SJSA1 (cell line): ENCODE measurements around the gene LY6G5B. TPM values are rescaled to one million over a fixed set of nuclear protein-coding genes. Genes with fewer than 3 reads are reported as not detected.

Source experiments
- DNase-seq, 2 experiments: peaks; one replicate each; pipeline ENCODE4 v3.0.0-alpha.2; 2015 to 2020; ENCODE audit warnings: low spot score in 2 of 2, low read depth in 1 of 2
- H3K27ac ChIP-seq: fragments of 250-450 bp; sonication (Bioruptor Pico); 2 replicates; pipeline ENCODE4 v1.5.1; 2020; ENCODE audit warnings: mild to moderate bottlenecking, moderate library complexity
- H3K27me3 ChIP-seq: fragments of 250-450 bp; sonication (Bioruptor Pico); replicated peaks from 2 replicates; pipeline ENCODE4 v1.5.1; 2020; ENCODE audit warnings: mild to moderate bottlenecking, moderate library complexity
- H3K36me3 ChIP-seq: fragments of 250-450 bp; sonication (Bioruptor Pico); 2 replicates; pipeline ENCODE4 v1.5.1; 2020; ENCODE audit warnings: mild to moderate bottlenecking
- H3K4me1 ChIP-seq: fragments of 250-450 bp; sonication (Bioruptor Pico); replicated peaks from 2 replicates; pipeline ENCODE4 v1.6.1; 2021; ENCODE audit warnings: mild to moderate bottlenecking
- H3K4me3 ChIP-seq: fragments of 250-450 bp; sonication (Bioruptor Pico); 2 replicates; pipeline ENCODE4 v1.5.1; 2020; ENCODE audit warnings: mild to moderate bottlenecking
- H3K9me3 ChIP-seq: fragments of 250-450 bp; sonication (Bioruptor Pico); replicated peaks from 2 replicates; pipeline ENCODE4 v1.5.1; 2020; ENCODE audit warnings: mild to moderate bottlenecking
- total RNA-seq: library from RNA; depleted of rRNA; stranded (reverse); fragments of >200 nt; shearing (Covaris generic); gene quantifications from 2 replicates; pipeline ENCODE4 v1.2.3, GENCODE V29; 2014

LY6G5B gene
- total RNA-seq, 1 experiment from 2014 or later, result 1.6 TPM

DNA sequence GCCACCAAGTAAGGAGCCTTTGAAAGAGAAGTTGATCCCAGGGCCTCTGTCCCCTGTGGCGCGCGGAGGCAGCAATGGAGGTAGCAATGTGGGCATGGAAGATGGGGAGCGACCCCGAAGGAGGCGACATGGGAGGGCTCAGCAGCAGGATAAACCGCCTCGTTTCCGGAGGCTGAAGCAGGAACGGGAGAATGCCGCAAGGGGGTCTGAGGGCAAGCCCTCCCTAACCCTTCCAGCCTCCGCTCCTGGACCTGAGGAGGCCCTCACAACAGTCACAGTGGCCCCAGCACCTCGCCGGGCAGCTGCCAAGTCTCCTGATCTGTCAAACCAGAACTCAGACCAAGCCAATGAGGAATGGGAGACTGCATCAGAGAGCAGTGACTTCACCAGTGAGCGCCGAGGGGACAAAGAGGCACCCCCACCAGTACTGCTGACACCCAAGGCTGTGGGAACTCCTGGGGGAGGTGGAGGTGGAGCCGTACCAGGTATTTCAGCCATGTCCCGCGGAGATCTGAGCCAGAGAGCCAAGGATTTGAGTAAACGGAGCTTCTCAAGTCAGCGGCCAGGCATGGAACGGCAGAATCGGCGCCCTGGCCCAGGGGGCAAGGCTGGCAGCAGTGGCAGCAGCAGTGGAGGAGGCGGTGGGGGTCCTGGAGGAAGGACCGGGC lies 37.4 kb upstream of the LY6G5B start:
- no peak for DNase-seq
- no peaks in the 10 kb centered on the region for H3K27me3 ChIP-seq
- H3K36me3 ChIP-seq, result peaks cover 98% of the 10 kb centered on the region
- no peaks in the 10 kb centered on the region for H3K9me3 ChIP-seq
- H3K27ac ChIP-seq, result no peak overlapping the region
- H3K4me1 ChIP-seq, result no peaks in the 10 kb centered on the region
- H3K4me3 ChIP-seq, result no peak overlapping the region

DNA sequence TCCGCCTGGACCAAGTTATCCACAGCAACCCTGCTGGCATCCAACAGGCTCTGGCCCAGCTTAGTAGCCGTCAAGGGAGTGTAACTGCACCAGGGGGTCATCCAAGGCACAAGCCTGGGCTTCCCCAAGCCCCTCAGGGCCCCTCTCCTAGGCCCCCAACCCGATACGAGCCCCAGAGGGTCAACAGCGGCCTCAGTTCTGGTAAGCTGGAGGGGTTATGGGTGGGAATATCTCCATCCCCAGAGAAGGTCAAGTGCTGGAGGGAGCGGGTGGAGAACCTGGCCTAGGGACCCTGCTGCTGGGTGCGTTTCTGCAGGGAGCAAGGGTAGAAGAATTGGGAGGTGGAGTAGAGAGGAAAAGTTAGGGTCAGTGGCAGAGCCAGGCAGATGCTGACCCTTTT lies 36.3 kb upstream of the LY6G5B start:
- Histone ChIP-seq H3K4me1 (no peaks in the 10 kb centered on the region), H3K4me3 (no peak overlapping the region), H3K27ac (no peak overlapping the region), H3K27me3 (no peaks in the 10 kb centered on the region), H3K36me3 (peaks cover 97% of the 10 kb centered on the region), H3K9me3 (no peaks in the 10 kb centered on the region)
- DNase-seq, result no peak

DNA sequence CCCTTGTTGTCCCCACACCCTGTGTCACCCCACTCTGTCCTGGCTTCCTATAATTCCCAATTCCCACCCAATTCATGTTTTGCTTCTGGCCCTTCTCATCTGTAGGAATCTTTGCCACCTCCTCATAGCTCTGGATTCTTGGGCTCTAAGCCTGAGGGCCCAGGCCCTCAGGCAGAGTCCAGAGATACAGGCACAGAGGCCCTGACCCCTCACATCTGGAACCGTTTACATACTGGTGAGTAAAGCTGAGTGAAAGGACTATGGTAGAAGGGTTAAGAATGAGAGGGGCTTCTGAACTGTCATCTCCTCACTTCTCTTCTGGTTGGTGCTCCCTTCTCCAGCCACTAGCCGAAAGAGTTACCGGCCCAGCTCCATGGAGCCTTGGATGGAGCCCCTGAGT lies 35.6 kb upstream of the LY6G5B start:
- Histone ChIP-seq H3K36me3 (peaks cover 97% of the 10 kb centered on the region), H3K27ac (no peak overlapping the region), H3K9me3 (no peaks in the 10 kb centered on the region), H3K27me3 (no peaks in the 10 kb centered on the region), H3K4me1 (no peaks in the 10 kb centered on the region), H3K4me3 (no peak overlapping the region)
- no peak for DNase-seq

DNA sequence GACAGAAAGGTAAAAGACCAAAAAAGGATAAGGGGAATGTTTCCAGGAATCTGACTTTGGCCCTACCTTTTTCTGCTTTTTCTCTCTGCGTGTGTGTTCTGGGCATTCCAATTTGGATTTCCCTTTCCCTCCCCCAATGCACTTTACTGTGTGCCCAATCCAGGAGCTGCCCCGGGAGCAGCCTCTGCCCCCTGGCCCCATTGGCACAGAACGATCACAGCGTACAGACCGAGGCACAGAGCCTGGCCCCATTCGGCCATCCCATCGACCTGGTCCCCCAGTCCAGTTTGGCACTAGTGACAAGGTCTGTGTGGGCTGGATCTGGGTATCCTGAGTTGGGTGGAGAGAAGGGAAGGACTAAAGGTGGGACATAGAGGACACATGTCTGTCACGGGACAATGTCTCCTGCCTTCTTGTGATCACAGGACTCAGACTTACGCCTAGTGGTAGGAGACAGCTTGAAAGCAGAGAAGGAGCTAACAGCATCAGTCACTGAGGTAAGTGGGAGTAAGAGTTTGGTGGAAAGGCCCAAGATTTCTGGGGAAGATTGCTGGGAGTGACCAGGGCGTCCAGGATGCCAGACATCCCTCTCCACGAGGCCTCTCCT lies 34.7 kb upstream of the LY6G5B start:
- H3K4me1 ChIP-seq, result peaks cover 8% of the 10 kb centered on the region; the same call in 1 of the 2 replicates

DNA sequence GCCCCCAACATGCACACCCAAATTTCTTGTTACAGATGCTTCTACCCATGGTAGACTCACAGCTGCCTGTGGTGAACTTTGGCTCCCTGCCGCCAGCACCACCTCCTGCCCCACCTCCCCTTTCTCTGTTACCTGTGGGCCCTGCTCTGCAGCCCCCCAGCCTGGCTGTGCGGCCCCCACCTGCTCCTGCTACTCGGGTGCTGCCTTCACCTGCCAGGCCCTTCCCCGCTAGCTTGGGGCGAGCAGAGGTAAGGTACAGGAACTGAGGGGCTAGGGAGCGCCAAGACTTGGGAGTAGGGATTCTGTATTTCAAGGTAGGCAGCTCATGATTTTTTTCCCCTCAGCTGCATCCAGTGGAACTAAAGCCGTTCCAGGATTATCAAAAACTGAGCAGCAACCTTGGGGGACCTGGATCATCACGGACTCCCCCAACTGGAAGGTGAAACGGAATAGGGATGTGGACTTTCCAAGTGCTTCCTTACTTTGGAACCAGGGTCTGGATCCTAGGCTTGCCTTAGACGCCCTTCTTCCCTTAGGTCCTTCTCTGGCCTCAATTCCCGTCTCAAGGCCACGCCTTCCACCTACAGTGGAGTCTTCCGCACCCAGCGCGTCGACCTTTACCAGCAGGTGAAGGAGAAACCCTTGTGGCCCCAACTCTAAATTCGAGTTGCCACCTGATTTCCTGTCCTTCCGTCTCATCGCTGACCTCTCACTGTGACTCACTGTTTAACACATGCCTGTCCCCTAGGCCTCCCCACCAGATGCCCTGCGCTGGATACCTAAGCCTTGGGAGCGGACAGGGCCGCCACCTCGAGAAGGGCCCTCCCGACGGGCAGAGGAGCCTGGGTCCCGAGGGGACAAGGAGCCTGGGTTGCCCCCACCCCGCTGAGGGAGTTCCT lies 32.8 kb upstream of the LY6G5B start:
- Histone ChIP-seq H3K27ac (no peak overlapping the region), H3K36me3 (peaks cover 98% of the 10 kb centered on the region), H3K9me3 (no peaks in the 10 kb centered on the region), H3K27me3 (no peaks in the 10 kb centered on the region), H3K4me1 (peaks cover 8% of the 10 kb centered on the region; the same call in 1 of the 2 replicates), H3K4me3 (no peak overlapping the region)
- no peak for DNase-seq

More for the DNA sequence above, 34.7 kb upstream of the LY6G5B start:
- no peak overlapping the region for H3K4me3 ChIP-seq
- H3K9me3 ChIP-seq, result no peaks in the 10 kb centered on the region
- peaks cover 98% of the 10 kb centered on the region for H3K36me3 ChIP-seq
- H3K27ac ChIP-seq, result no peak overlapping the region
- no peak for DNase-seq
- no peaks in the 10 kb centered on the region for H3K27me3 ChIP-seq

DNA sequence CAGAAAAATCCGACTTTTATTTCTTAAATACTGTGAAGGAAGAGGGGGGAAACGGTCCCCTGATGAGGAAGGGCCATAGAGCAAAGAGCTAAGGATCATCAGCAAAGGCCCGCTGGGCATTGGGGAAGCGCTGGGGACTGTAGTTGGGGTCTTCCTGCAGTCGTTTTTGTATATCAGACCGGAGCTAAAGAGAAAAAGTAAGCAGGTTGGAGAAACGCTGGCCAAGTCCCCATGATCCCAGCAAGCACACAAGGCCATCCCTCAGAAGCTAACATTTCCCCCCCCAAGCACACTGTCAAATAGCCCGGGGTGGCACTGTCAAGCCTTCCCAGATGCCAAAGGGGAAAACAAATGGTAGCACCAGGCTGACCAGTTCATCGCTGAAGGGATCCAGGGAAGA lies 30.7 kb upstream of the LY6G5B start:
- Histone ChIP-seq H3K4me3 (no peak overlapping the region), H3K9me3 (no peaks in the 10 kb centered on the region), H3K36me3 (peaks cover 93% of the 10 kb centered on the region), H3K27me3 (no peaks in the 10 kb centered on the region), H3K27ac (no peak overlapping the region), H3K4me1 (peaks cover 8% of the 10 kb centered on the region; the same call in 1 of the 2 replicates)
- no peak for DNase-seq

DNA sequence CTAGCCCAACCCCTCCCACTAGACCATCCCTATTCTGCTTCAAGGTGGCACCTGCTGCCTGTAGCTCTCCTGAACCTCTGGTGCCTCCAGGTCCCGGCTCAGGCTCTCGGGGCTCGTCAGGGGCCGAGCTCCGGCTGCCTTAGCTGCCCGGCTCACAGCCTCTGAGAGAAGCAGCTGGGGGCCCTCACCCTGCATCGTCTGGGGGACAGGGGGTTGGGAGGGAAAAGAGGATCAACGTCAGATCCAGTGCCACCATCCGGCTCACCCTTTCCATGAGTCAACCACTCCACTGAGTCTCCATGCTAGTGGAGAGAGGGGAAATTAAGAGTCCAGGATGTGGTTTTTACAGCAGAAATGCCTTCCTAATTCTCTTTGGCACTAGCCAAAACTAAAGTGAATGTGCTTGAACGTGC lies 30.3 kb upstream of the LY6G5B start:
- Histone ChIP-seq H3K9me3 (no peaks in the 10 kb centered on the region), H3K4me1 (peaks cover 8% of the 10 kb centered on the region; the same call in 1 of the 2 replicates), H3K27me3 (no peaks in the 10 kb centered on the region), H3K27ac (no peak overlapping the region), H3K4me3 (no peak overlapping the region), H3K36me3 (peaks cover 93% of the 10 kb centered on the region)
- no peak for DNase-seq

DNA sequence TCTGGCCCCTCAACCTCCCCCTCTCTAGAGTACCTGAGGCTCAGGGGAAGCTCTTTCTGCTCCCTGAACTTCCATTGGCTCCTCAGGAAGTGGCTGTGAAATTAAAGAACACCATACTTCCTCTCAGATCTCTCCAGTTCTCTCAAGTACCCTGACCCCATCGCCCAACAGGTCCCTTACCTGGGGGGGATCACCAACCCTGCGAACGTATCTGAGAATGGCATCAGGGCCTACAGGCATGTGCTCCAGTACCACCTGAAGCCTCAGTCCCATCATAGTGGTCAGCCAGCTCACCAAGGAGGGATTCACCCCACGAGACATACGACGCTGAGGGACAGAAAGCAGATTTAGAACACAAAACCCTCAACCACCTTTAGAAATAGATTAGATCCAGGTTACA lies 29.2 kb upstream of the LY6G5B start:
- Histone ChIP-seq H3K27me3 (no peaks in the 10 kb centered on the region), H3K4me3 (no peak overlapping the region), H3K9me3 (no peaks in the 10 kb centered on the region), H3K36me3 (peaks cover 93% of the 10 kb centered on the region), H3K27ac (no peak overlapping the region), H3K4me1 (peaks cover 8% of the 10 kb centered on the region; the same call in 1 of the 2 replicates)
- no peak for DNase-seq

DNA sequence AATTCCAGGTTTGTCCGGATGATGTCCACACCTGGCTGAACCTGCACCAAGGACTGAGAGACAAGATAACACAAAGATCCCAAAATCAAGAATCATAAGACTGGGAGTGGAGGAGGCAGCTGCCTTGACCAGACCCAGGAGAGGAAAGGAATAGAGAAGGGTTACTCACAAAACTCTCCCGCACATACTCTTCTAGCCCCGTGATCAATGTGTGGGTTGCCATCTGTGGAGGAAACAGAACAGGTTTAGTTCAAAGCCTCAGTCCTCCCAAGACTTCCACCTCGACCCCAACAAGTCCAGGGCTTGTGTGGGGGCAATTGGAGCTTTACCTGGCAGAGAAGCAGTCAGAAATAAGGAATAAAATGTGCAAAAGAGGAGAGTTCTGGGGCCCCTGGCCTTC lies 28.4 kb upstream of the LY6G5B start:
- DNase-seq, result no peak
- Histone ChIP-seq H3K36me3 (peaks cover 93% of the 10 kb centered on the region), H3K4me1 (peaks cover 8% of the 10 kb centered on the region; the same call in 1 of the 2 replicates), H3K27me3 (no peaks in the 10 kb centered on the region), H3K27ac (no peak overlapping the region), H3K9me3 (no peaks in the 10 kb centered on the region), H3K4me3 (no peak overlapping the region)

DNA sequence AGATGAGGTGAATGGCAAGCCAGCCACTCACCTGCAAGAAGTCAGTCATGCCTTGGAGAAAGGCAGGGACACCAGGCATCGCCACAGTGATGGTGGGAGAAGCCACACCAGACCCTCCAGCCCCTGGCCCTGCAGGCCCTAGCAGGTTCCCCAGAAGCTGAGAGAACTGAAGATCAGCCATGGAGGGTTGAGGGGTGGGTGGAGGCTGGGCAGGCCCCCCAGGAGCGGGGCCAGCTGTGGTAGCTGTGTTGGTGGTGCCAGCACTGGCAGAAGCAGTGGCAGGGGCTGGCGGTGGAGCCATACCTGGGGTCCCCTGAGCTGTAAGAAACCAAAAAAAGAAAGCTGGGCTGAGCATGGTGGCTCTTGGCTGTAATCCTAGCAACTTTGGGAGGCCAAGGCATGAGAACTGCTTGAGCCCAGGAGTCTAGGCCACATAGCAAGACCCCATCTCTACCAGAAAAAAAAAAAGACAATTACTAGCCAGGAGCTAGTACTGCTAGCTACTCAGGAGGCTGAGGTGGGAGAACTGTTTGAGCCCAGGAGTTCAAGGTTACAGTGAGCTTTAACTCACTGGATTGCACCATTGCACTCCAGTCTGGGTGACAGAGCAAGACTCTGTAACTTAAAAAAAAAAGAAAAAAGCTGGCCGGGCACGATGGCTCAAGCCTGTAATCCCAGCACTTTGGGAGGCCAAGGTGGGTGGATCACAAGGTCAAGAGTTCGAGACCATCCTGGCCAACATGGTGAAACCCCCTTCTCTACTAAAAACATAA lies 26.8 kb upstream of the LY6G5B start:
- Histone ChIP-seq H3K27me3 (no peaks in the 10 kb centered on the region), H3K36me3 (peaks cover 91% of the 10 kb centered on the region), H3K4me1 (peaks cover 8% of the 10 kb centered on the region; the same call in 1 of the 2 replicates), H3K4me3 (no peak overlapping the region), H3K9me3 (no peaks in the 10 kb centered on the region), H3K27ac (no peak overlapping the region)
- DNase-seq, result no peak

DNA sequence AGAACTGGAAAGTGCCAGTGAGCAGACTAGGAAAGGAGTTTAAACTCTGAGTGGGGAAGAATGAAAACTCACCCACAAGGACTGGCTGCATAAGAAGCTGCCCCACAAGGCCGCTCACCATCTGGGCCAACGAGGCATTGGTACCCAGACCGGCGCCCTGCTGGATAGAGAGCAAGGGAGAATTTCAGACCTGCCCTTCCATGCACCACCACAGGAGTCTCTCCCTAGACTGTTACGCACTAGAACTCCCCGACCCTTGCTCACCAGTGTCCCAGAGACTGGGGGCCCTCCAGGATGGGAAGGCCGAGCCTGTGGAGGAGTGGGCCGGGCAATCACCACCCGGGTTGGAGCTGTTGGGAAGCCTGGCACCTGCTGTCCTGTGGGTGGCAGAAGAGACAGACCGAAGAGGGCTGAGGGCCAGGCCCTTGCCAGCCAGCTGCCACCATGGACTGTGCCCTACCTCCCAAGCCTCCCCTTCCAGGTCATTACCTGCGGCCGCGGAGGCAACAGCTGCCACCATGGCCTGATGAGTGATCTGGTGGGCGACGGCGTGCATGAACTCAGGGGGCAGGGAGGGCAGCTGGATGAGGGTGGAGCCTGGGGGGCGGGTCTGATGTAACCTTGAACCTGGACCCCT lies 25.8 kb upstream of the LY6G5B start:
- peaks cover 91% of the 10 kb centered on the region for H3K36me3 ChIP-seq
- no peaks in the 10 kb centered on the region for H3K9me3 ChIP-seq
- H3K4me3 ChIP-seq, result no peak overlapping the region
- H3K27me3 ChIP-seq, result no peaks in the 10 kb centered on the region
- no peak for DNase-seq
- H3K4me1 ChIP-seq, result peaks cover 8% of the 10 kb centered on the region; the same call in 1 of the 2 replicates
- H3K27ac ChIP-seq, result no peak overlapping the region

DNA sequence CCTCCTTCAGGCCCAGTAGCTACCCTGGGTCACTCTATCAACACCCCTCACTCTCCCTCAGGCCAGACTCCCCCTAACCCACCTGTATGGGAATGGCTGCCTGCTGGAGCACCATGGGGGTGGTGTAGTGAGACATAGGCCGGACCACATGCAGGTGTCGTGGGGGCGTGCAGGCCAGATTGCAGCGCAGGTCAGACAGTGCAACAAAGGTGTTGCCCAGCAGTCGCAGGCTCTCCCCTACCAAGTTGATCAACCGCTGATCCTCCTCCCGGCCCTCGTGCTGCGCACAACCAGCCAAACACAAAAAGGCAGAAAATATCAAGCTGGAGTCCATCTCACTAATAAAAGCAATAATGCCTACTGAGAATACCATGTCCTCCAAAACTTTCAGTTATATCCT lies 24.5 kb upstream of the LY6G5B start:
- Histone ChIP-seq H3K4me3 (no peak overlapping the region), H3K27me3 (no peaks in the 10 kb centered on the region), H3K27ac (no peak overlapping the region), H3K9me3 (no peaks in the 10 kb centered on the region), H3K4me1 (no peaks in the 10 kb centered on the region), H3K36me3 (peaks cover 91% of the 10 kb centered on the region)
- no peak for DNase-seq

DNA sequence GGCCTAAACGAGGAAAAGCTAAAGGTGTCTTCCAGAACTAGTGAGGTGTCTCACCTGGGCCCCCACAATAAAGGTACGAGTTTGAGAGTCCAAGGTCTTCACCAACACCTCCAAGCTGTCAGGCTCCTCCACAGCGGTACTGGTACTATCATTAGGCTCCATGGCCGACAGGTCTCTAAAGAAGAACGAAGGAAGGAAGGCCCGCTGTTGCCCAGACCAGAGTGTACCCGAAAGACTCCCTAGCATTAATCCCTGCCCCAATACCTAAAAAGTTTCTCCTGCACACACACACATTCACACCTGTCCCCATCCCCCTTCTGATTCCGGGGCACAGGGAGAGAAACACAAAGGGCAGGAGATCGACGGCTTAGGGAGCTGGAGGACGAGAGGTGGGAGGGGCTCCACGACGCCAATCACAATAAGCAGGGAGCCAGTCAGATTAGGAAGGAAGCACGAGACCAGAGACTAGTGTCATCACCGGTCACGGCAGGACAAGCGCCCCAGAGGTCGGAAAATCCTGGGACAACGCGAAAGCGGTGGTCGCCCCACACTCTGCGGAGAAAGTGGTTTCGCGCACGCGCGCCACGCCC lies 18.1 kb upstream of the LY6G5B start:
- Histone ChIP-seq H3K9me3 (no peaks in the 10 kb centered on the region), H3K4me1 (peaks cover 12% of the 10 kb centered on the region), H3K27me3 (no peaks in the 10 kb centered on the region), H3K36me3 (peaks cover 43% of the 10 kb centered on the region), H3K4me3 (peak overlapping the region; percentile 57), H3K27ac (peak overlapping the region; percentile 82)
- no peak for DNase-seq
